Left ventricle myocardium inferior (tissue), 1 donor: Measurements from ENCODE around the gene CA14. TPM values are rescaled to one million over a fixed set of nuclear protein-coding genes. Genes with fewer than 3 reads are reported as not detected.

Experiments used
- DNase-seq: peaks from one replicate; pipeline ENCODE4 v3.0.0-alpha.2; 2020
- H3K27ac ChIP-seq: fragments of 200-600 bp; replicated peaks from 2 replicates; pipeline ENCODE4 v1.8.0; 2021
- H3K27me3 ChIP-seq: fragments of 200-600 bp; 2 replicates; pipeline ENCODE4 v1.8.0; 2021; ENCODE audit warnings: low read depth
- H3K36me3 ChIP-seq: fragments of 200-600 bp; 2 replicates; pipeline ENCODE4 v1.8.0; 2021
- H3K4me1 ChIP-seq: fragments of 200-600 bp; 2 replicates; pipeline ENCODE4 v1.8.0; 2021
- H3K4me3 ChIP-seq: fragments of 200-600 bp; 2 replicates; pipeline ENCODE4 v1.8.0; 2021; ENCODE audit warnings: mild to moderate bottlenecking, moderate library complexity
- H3K9me3 ChIP-seq: fragments of 200-600 bp; replicated peaks from 2 replicates; pipeline ENCODE4 v1.8.0; 2021
- intact Hi-C: fragments of 100-400 bp; cut with micrococcal nuclease; formaldehyde crosslinking; loops from one replicate; pipeline ENCODE4 v1.11.0; 2022
- total RNA-seq: library from RNA; stranded (reverse); fragmentation: NEBNext Ultra II Directional; extraction: Animal tissue kit (Norgen Biotek cat#: 25700); gene quantifications from one replicate; pipeline ENCODE4 v1.2.1, GENCODE V29; 2021
- TF ChIP-seq, protein P1 (sequence below): fragments of 200-600 bp; IDR thresholded peaks from 2 replicates; pipeline ENCODE4 v1.8.0; 2021; ENCODE audit warnings: antibody characterized with exemption, mild to moderate bottlenecking, borderline replicate concordance
- donor health status: DM: no; HTN: yes; CAD: no; lungs with severe emphysema.

The CA14 gene
- total RNA-seq, 1 donor from 2014 or later: 3.1 TPM

DNA sequence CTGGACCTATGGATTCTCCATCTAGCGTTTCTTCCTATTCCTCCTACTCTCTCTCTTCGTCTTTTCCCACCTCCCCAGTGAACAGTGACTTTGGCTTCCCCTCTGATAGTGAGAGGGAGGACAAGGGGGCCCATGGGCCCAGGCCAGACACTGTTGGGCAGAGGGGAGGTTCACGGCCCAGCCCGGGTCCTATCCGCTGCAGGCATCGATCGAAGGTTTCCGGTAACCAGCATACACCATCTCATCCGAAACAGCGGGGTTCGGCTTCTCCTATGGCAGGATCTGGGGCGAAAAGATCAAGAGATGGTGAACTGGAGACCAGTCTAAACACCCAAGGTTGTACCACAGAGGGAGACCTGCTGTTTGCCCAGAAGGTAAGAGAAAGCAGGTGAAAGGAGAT is 25.7 kb downstream of the CA14 start:
- intact Hi-C loops: no loop called here
- H3K4me1 ChIP-seq: peaks cover 43% of the 10 kb centered on the region
- no peak for DNase-seq
- H3K27me3 ChIP-seq: no peaks in the 10 kb centered on the region
- peak overlapping the region; percentile 76 for H3K4me3 ChIP-seq
- no peaks in the 10 kb centered on the region for H3K9me3 ChIP-seq
- peak overlapping the region; percentile 95 for H3K27ac ChIP-seq
- H3K36me3 ChIP-seq: peaks cover 32% of the 10 kb centered on the region
- TF ChIP-seq, protein P1, sequence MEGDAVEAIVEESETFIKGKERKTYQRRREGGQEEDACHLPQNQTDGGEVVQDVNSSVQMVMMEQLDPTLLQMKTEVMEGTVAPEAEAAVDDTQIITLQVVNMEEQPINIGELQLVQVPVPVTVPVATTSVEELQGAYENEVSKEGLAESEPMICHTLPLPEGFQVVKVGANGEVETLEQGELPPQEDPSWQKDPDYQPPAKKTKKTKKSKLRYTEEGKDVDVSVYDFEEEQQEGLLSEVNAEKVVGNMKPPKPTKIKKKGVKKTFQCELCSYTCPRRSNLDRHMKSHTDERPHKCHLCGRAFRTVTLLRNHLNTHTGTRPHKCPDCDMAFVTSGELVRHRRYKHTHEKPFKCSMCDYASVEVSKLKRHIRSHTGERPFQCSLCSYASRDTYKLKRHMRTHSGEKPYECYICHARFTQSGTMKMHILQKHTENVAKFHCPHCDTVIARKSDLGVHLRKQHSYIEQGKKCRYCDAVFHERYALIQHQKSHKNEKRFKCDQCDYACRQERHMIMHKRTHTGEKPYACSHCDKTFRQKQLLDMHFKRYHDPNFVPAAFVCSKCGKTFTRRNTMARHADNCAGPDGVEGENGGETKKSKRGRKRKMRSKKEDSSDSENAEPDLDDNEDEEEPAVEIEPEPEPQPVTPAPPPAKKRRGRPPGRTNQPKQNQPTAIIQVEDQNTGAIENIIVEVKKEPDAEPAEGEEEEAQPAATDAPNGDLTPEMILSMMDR: no peak

DNA sequence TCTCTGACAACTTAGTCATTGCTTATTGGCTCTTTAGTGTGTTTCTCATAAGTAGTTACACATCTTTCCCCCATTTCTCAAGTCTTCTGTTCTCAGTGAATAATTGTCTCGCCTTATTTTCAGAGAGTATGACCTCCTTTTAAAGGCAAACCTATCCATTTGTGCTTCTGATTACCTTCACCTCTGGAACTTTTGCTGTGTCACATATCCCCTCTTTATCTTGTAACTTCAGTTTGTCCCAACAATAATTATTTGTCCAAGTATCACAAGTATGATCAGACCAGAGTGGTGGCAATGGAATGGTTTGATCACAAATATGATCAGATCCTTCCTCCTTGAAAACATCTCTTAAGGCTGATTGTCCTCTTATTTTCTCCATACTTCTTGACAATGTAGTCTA is 30.8 kb downstream of the CA14 start:
- TF ChIP-seq, protein P1: no peak

DNA sequence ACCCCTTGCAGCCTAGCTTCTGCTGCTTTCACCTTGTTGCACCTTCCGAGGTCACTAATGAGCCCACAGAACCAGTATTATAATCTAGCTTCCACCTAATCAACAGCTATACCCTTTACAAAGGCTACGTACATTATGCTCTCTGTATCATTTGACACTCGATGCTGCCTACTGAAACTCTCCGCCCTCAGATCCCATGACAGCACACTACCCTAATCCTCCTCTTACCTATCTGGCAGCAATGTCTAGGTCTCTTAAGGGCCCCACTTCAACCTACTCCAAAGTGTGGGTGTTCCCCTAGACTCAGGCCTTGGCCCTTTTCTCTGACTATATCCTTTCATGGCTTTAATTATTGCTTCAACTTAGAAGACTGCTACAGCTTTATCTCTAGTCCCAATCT is 31.2 kb downstream of the CA14 start:
- Histone ChIP-seq H3K4me1 (peaks cover 16% of the 10 kb centered on the region), H3K36me3 (peaks cover 24% of the 10 kb centered on the region), H3K27ac (no peak overlapping the region), H3K9me3 (no peaks in the 10 kb centered on the region), H3K4me3 (no peak overlapping the region), H3K27me3 (no peaks in the 10 kb centered on the region)
- TF ChIP-seq, protein P1: no peak
- DNase-seq: no peak
- intact Hi-C loops: no loop called here

More for the DNA sequence above, 30.8 kb downstream of the CA14 start:
- Histone ChIP-seq H3K27ac (no peak overlapping the region), H3K4me1 (peaks cover 16% of the 10 kb centered on the region), H3K9me3 (no peaks in the 10 kb centered on the region), H3K4me3 (no peak overlapping the region), H3K36me3 (peaks cover 24% of the 10 kb centered on the region), H3K27me3 (no peaks in the 10 kb centered on the region)
- intact Hi-C loops: no loop called here
- no peak for DNase-seq

DNA sequence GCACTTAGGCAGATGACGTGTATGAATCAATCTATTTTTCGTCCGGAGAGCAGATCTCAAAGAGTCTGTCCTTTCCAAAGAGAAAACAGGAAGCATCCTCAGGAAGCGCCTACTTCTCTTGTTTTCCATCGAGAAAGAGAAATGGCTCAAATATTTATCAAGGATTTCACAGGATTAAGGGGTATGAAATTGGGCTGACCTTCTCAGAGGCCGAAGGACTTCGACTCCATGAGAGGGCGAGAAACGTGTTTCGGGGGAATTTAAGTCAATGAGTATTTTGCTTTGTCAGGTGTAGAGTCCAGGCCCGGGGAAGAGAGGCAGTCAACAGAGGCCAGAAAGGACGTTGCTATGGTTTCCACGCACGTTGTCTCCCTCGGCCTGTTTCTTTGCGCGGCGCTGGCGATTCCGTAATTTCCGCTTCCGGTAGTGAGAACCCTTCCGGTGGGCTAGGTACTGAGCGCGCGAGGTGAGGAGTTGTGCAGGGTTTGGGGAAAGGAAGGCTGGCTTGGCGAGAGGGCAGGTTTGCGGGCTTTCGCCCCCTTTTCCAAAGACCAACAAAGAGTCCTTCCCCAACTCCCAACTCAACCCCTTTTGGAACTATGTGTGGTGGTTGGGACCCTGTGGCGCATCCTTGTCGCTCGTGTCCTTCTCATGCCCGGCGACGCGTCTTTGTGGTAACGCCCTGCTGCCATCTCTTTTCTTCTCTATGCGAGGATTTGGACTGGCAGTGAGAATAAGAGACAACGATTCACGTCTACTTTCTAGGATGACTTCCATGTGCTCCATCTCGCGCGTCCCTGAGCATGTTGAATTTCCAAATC is 36.1 kb downstream of the CA14 start, which contains the start of gene MRPS21:
Gene MRPS21, plus strand, starts transcription at position 429 of the 821 bp plus-strand sequence. CDS start 506 bp downstream, outside the sequence.
- peaks cover 24% of the 10 kb centered on the region for H3K36me3 ChIP-seq
- peaks cover 29% of the 10 kb centered on the region for H3K4me1 ChIP-seq
- TF ChIP-seq, protein P1: no peak
- peak within 1 kb of the TSS; percentile 90 for H3K27ac ChIP-seq
- DNase-seq: peak; percentile 87
- intact Hi-C loops: no loop called here
- peak within 1 kb of the TSS; percentile 85 for H3K4me3 ChIP-seq
- no peaks in the 10 kb centered on the region for H3K27me3 ChIP-seq
- H3K9me3 ChIP-seq: no peaks in the 10 kb centered on the region

DNA sequence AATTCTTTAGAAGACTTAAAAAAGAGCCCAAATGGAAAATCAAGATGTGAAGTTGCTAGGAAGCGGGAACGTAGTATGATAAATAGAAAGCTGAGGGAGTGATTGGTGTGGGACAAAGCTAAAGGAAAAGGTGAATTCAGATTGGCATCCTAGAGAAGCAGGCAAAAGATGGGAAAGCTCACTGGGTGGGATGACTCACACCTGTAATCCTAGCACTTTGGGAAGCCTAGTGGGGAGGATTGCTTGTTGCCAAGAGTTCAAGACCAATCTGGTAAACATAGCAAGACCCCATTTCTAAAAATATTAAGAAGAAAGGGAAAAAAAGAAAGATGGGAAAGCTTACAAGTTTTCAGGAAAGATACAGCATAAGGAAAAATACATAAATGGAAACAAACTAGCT is 37.9 kb downstream of the CA14 start:
- H3K4me1 ChIP-seq: peaks cover 29% of the 10 kb centered on the region

More for the DNA sequence above, 37.9 kb downstream of the CA14 start:
- DNase-seq: no peak
- TF ChIP-seq, protein P1: no peak
- Histone ChIP-seq H3K27ac (no peak overlapping the region), H3K9me3 (no peaks in the 10 kb centered on the region), H3K36me3 (peaks cover 42% of the 10 kb centered on the region), H3K27me3 (no peaks in the 10 kb centered on the region), H3K4me3 (no peak overlapping the region)
- intact Hi-C loops: no loop called here
